ENCODE data around the gene CGRRF1.

The CGRRF1 gene

GRCh38 chr14:54509546-54510501 lies at the start of gene CGRRF1:
Gene CGRRF1, plus strand, starts transcription at chr14:54509906. Its CDS starts 54 bp downstream, at chr14:54509960.
- DNase-seq: peak; percentile 78

GRCh38 chr14:54462048-54462447 lies 47.7 kb upstream of the CGRRF1 start:
- no peak for DNase-seq

- DNase-seq: no peak
Observed at GRCh38 chr14:54465654-54466053, 44.1 kb upstream of the CGRRF1 start.

GRCh38 chr14:54467280-54467679 lies 42.4 kb upstream of the CGRRF1 start:
- DNase-seq: no peak

GRCh38 chr14:54470701-54471100 lies 39.0 kb upstream of the CGRRF1 start:
- no peak for DNase-seq

GRCh38 chr14:54471641-54472040 lies 38.1 kb upstream of the CGRRF1 start:
- DNase-seq: no peak

- DNase-seq: no peak
Observed at GRCh38 chr14:54472315-54472714, 37.4 kb upstream of the CGRRF1 start.

- DNase-seq: no peak
Observed at GRCh38 chr14:54474232-54474793, 35.4 kb upstream of the CGRRF1 start.

- no peak for DNase-seq
Observed at GRCh38 chr14:54475187-54475899, 34.4 kb upstream of the CGRRF1 start.

GRCh38 chr14:54475911-54476310 lies 33.8 kb upstream of the CGRRF1 start:
- DNase-seq: no peak

GRCh38 chr14:54478636-54479215 lies 31.0 kb upstream of the CGRRF1 start:
- no peak for DNase-seq

- DNase-seq: no peak
Observed at GRCh38 chr14:54480830-54481562, 28.7 kb upstream of the CGRRF1 start.

GRCh38 chr14:54481695-54482094 lies 28.0 kb upstream of the CGRRF1 start:
- DNase-seq: no peak

GRCh38 chr14:54483073-54483745 lies 26.5 kb upstream of the CGRRF1 start:
- DNase-seq: no peak

GRCh38 chr14:54483846-54484245 lies 25.9 kb upstream of the CGRRF1 start:
- no peak for DNase-seq

- DNase-seq: no peak
Observed at GRCh38 chr14:54486685-54487084, 23.0 kb upstream of the CGRRF1 start.

- no peak for DNase-seq
Observed at GRCh38 chr14:54487771-54488170, 21.9 kb upstream of the CGRRF1 start.

- DNase-seq: no peak
Observed at GRCh38 chr14:54488318-54488645, 21.4 kb upstream of the CGRRF1 start.

- peak; percentile 81 for DNase-seq
Observed at GRCh38 chr14:54488646-54489317, 20.9 kb upstream of the CGRRF1 start, which contains the start of gene GMFB. Gene GMFB, minus strand, starts transcription at chr14:54488980. Its CDS starts 53 bp downstream, at chr14:54488927.

- no peak for DNase-seq
Observed at GRCh38 chr14:54489318-54489683, 20.4 kb upstream of the CGRRF1 start.

- DNase-seq: no peak
Observed at GRCh38 chr14:54489731-54490444, 19.8 kb upstream of the CGRRF1 start.
